HepG2 (cell line): Measurements from ENCODE around the gene PCBP4. TPM values are rescaled to one million over a fixed set of nuclear protein-coding genes. Genes with fewer than 3 reads are reported as not detected.

Experiments
- ARNT ChIP-seq: fragments of 450-650 bp; IDR thresholded peaks from 2 replicates; pipeline ENCODE4 v1.6.1; 2017
- CBX1 ChIP-seq: IDR thresholded peaks from one replicate; pipeline ENCODE4 v1.6.1; 2016; ENCODE audit warnings: antibody characterized with exemption, low read depth
- CHCHD3 ChIP-seq: sonication (generic); formaldehyde crosslinking; IDR thresholded peaks from 2 replicates; pipeline ENCODE4 v1.8.0; 2022; ENCODE audit warnings: mild to moderate bottlenecking, missing genetic modification reagents, moderate library complexity
- FOXA1 ChIP-seq, 2 experiments: fragments of 450-650 bp in 1 of 2; sonication (generic) in 1 of 2; formaldehyde crosslinking in 1 of 2; IDR thresholded peaks; 2 replicates each; pipeline versions ENCODE4 v1.4.0 to v1.6.1; 2016 to 2020; ENCODE audit warnings: missing genetic modification reagents in 1 of 2
- GTF2F1 ChIP-seq: fragments of 150-350 bp; IDR thresholded peaks from 2 replicates; pipeline ENCODE4 v1.6.1; 2014; ENCODE audit warnings: low read length
- HMG20A ChIP-seq: IDR thresholded peaks from 2 replicates; pipeline ENCODE4 v1.6.1; 2016; ENCODE audit warnings: borderline replicate concordance
- NFKB2 ChIP-seq: sonication (generic); formaldehyde crosslinking; IDR thresholded peaks from 2 replicates; pipeline ENCODE4 v1.4.0; 2020; ENCODE audit warnings: missing genetic modification reagents, borderline replicate concordance
- NPAS2 ChIP-seq: sonication (generic); formaldehyde crosslinking; IDR thresholded peaks from 2 replicates; pipeline ENCODE4 v1.8.0; 2022; ENCODE audit warnings: mild to moderate bottlenecking, missing genetic modification reagents, borderline replicate concordance
- REPIN1 ChIP-seq: sonication (generic); formaldehyde crosslinking; IDR thresholded peaks from 2 replicates; pipeline ENCODE4 v1.8.0; 2022; ENCODE audit warnings: missing genetic modification reagents, low read depth, mild to moderate bottlenecking, borderline replicate concordance
- SMARCC2 ChIP-seq: fragments of 450-650 bp; IDR thresholded peaks from 2 replicates; pipeline ENCODE4 v1.6.1; 2017; ENCODE audit warnings: antibody characterized with exemption, mild to moderate bottlenecking
- SP5 ChIP-seq: IDR thresholded peaks from 2 replicates; pipeline ENCODE4 v1.6.1; 2016; ENCODE audit warnings: low read depth, borderline replicate concordance
- SYNCRIP ChIP-seq: fragments of 200-400 bp; formaldehyde crosslinking; IDR thresholded peaks from 2 replicates; pipeline ENCODE4 v1.6.1; 2018; ENCODE audit warnings: mild to moderate bottlenecking, low read depth, low read length; ENCODE audit not compliant: insufficient read depth
- TRIM22 ChIP-seq: fragments of 450-650 bp; IDR thresholded peaks from 2 replicates; pipeline ENCODE4 v1.6.1; 2017
- ZBTB49 ChIP-seq: sonication (generic); formaldehyde crosslinking; IDR thresholded peaks from 2 replicates; pipeline ENCODE4 v1.4.0; 2020; ENCODE audit warnings: missing genetic modification reagents, borderline replicate concordance
- ZFY ChIP-seq: sonication (generic); formaldehyde crosslinking; IDR thresholded peaks from 2 replicates; pipeline ENCODE4 v1.4.0; 2020; ENCODE audit warnings: missing genetic modification reagents
- ZNF143 ChIP-seq: sonication (generic); formaldehyde crosslinking; IDR thresholded peaks from 2 replicates; pipeline ENCODE4 v1.4.0; 2020; ENCODE audit warnings: missing genetic modification reagents
- ZNF234 ChIP-seq: sonication (generic); formaldehyde crosslinking; conservative IDR thresholded peaks from 2 replicates; pipeline ENCODE4 v1.5.1; 2020; ENCODE audit warnings: mild to moderate bottlenecking, missing genetic modification reagents
- ZNF556 ChIP-seq: sonication (generic); formaldehyde crosslinking; IDR thresholded peaks from 2 replicates; pipeline ENCODE4 v1.4.0; 2020; ENCODE audit warnings: mild to moderate bottlenecking, missing genetic modification reagents, borderline replicate concordance
- ZNF607 ChIP-seq: sonication (generic); formaldehyde crosslinking; IDR thresholded peaks from 2 replicates; pipeline ENCODE4 v1.5.1; 2020; ENCODE audit warnings: missing genetic modification reagents, mild to moderate bottlenecking, borderline replicate concordance
- ZNF749 ChIP-seq: sonication (generic); formaldehyde crosslinking; IDR thresholded peaks from 2 replicates; pipeline ENCODE4 v1.8.0; 2022; ENCODE audit warnings: mild to moderate bottlenecking, missing genetic modification reagents, moderate library complexity, borderline replicate concordance
- polyA plus RNA-seq, 8 experiments: library from polyadenylated mRNA; depleted of rRNA in 3 of 8; stranded (reverse) in 7 of 8; unstranded in 1 of 8; fragments of >200 nt; fragmentation: Illumina TruSeq in 4 of 8; extraction: Trizol in 4 of 8; gene quantifications; 2 replicates each; pipeline versions ENCODE4 v1.2.1 to v1.2.3, GENCODE V29; 2011 to 2016; ENCODE audit warnings: low read depth in 4 of 8, missing spikeins in 1 of 8, mixed read lengths in 1 of 8; ENCODE audit not compliant: insufficient read depth in 1 of 8
- total RNA-seq, 5 experiments: library from RNA; depleted of rRNA; stranded (reverse); fragments of >200 nt; fragmentation: Illumina TruSeq; extraction: Trizol; gene quantifications; 2 replicates each; pipeline ENCODE4 v1.2.3, GENCODE V29; 2016; ENCODE audit warnings: low read depth in 1 of 5
- TF ChIP-seq, protein P1 (sequence below): sonication (generic); formaldehyde crosslinking; IDR thresholded peaks from 2 replicates; pipeline ENCODE4 v1.8.0; 2022; ENCODE audit warnings: missing genetic modification reagents, mild to moderate bottlenecking, moderate library complexity, borderline replicate concordance
- TF ChIP-seq, protein P2 (sequence below): sonication (generic); formaldehyde crosslinking; IDR thresholded peaks from 2 replicates; pipeline ENCODE4 v1.4.0; 2020; ENCODE audit warnings: missing genetic modification reagents
- TF ChIP-seq, protein P3 (sequence below): sonication (generic); formaldehyde crosslinking; IDR thresholded peaks from 2 replicates; pipeline ENCODE4 v1.5.0; 2020; ENCODE audit warnings: missing genetic modification reagents, mild to moderate bottlenecking, borderline replicate concordance

The PCBP4 gene
- total and polyA plus RNA-seq, 2 of the 13 experiments (the other 11 are each of a cell fraction or from before 2014, with no cell fraction given): 36.8 to 51.3 TPM

- TF ChIP-seq NPAS2 (CRISPR knock-in tag) (no peak), REPIN1 (CRISPR knock-in tag) (peak; percentile 54; the same call in 1 of the 2 replicates), ZNF234 (CRISPR knock-in tag) (no peak), SYNCRIP (no peak), TRIM22 (no peak), HMG20A (CRISPR knock-in tag) (no peak), ARNT (no peak), GTF2F1 (no peak), CBX1 (no peak), ZBTB49 (no peak), FOXA1 (IDR thresholded peaks at IDR 0.05) (no peak), FOXA1 (CRISPR knock-in tag; IDR thresholded peaks at IDR 0.05) (no peak), ZNF749 (CRISPR knock-in tag) (no peak), ZNF556 (no peak), SMARCC2 (no peak), NFKB2 (CRISPR knock-in tag) (peak; percentile 42; the same call in 1 of the 2 replicates), CHCHD3 (no peak), SP5 (CRISPR knock-in tag) (no peak), ZNF607 (CRISPR knock-in tag) (no peak), ZFY (CRISPR knock-in tag) (peak; percentile 36; the same call in 1 of the 2 replicates), ZNF143 (CRISPR knock-in tag) (no peak)
- TF ChIP-seq, protein P1, sequence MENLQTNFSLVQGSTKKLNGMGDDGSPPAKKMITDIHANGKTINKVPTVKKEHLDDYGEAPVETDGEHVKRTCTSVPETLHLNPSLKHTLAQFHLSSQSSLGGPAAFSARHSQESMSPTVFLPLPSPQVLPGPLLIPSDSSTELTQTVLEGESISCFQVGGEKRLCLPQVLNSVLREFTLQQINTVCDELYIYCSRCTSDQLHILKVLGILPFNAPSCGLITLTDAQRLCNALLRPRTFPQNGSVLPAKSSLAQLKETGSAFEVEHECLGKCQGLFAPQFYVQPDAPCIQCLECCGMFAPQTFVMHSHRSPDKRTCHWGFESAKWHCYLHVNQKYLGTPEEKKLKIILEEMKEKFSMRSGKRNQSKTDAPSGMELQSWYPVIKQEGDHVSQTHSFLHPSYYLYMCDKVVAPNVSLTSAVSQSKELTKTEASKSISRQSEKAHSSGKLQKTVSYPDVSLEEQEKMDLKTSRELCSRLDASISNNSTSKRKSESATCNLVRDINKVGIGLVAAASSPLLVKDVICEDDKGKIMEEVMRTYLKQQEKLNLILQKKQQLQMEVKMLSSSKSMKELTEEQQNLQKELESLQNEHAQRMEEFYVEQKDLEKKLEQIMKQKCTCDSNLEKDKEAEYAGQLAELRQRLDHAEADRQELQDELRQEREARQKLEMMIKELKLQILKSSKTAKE (CRISPR knock-in tag): no peak
- TF ChIP-seq, protein P2, sequence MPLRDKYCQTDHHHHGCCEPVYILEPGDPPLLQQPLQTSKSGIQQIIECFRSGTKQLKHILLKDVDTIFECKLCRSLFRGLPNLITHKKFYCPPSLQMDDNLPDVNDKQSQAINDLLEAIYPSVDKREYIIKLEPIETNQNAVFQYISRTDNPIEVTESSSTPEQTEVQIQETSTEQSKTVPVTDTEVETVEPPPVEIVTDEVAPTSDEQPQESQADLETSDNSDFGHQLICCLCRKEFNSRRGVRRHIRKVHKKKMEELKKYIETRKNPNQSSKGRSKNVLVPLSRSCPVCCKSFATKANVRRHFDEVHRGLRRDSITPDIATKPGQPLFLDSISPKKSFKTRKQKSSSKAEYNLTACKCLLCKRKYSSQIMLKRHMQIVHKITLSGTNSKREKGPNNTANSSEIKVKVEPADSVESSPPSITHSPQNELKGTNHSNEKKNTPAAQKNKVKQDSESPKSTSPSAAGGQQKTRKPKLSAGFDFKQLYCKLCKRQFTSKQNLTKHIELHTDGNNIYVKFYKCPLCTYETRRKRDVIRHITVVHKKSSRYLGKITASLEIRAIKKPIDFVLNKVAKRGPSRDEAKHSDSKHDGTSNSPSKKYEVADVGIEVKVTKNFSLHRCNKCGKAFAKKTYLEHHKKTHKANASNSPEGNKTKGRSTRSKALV (CRISPR knock-in tag): no peak; the same call in 1 of the 2 replicates
- TF ChIP-seq, protein P3, sequence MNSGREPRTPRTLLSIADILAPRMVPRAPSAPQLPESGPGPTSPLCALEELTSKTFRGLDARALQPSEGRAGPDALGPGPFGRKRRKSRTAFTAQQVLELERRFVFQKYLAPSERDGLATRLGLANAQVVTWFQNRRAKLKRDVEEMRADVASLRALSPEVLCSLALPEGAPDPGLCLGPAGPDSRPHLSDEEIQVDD: no peak
Measured at GRCh38 chr3:52001443-52001974, 34.3 kb upstream of the PCBP4 start (continued).
